ENCODE data around the gene KRTAP12-2.

The KRTAP12-2 gene

GRCh38 chr21:44656868-44657267 lies 9.9 kb downstream of the KRTAP12-2 start:
- Histone ChIP-seq H3K4me1 (ENCODE audit: control insufficient read depth, insufficient read depth, low read length) (peaks cover 18% of the 10 kb centered on the region), H3K9ac (ENCODE audit: low read depth, low read length) (no peak overlapping the region), H3K27ac (ENCODE audit: low read depth, low read length) (no peak overlapping the region), H3K9me3 (ENCODE audit: control insufficient read depth, insufficient read depth, low read length) (no peaks in the 10 kb centered on the region), H3K36me3 (ENCODE audit: control insufficient read depth, insufficient read depth, low read length) (no peaks in the 10 kb centered on the region), H3K27me3 (ENCODE audit: control insufficient read depth, insufficient read depth, low read length) (no peaks in the 10 kb centered on the region), H3K4me3 (ENCODE audit: low read depth, low read length) (no peak overlapping the region)

GRCh38 chr21:44654576-44655175 lies 12.1 kb downstream of the KRTAP12-2 start, which contains the start of gene KRTAP12-4:
Gene KRTAP12-4 (minus strand): TSS chr21:44654659. CDS start chr21:44654614, 45 bp downstream.
- Histone ChIP-seq H3K36me3 (ENCODE audit: control insufficient read depth, insufficient read depth, low read length) (no peaks in the 10 kb centered on the region), H3K27me3 (ENCODE audit: control insufficient read depth, insufficient read depth, low read length) (no peaks in the 10 kb centered on the region), H3K9ac (ENCODE audit: low read depth, low read length) (no peak within 1 kb of the TSS), H3K4me3 (ENCODE audit: low read depth, low read length) (no peak within 1 kb of the TSS), H3K27ac (ENCODE audit: low read depth, low read length) (no peak within 1 kb of the TSS), H3K4me1 (ENCODE audit: control insufficient read depth, insufficient read depth, low read length) (peaks cover 11% of the 10 kb centered on the region), H3K9me3 (ENCODE audit: control insufficient read depth, insufficient read depth, low read length) (no peaks in the 10 kb centered on the region)

- Histone ChIP-seq H3K4me1 (ENCODE audit: control insufficient read depth, insufficient read depth, low read length) (peaks cover 4% of the 10 kb centered on the region), H3K4me3 (ENCODE audit: low read depth, low read length) (no peak overlapping the region), H3K36me3 (ENCODE audit: control insufficient read depth, insufficient read depth, low read length) (no peaks in the 10 kb centered on the region)
Observed at GRCh38 chr21:44653656-44654575, 12.8 kb downstream of the KRTAP12-2 start.

GRCh38 chr21:44653123-44653522 lies 13.6 kb downstream of the KRTAP12-2 start:
- H3K36me3 ChIP-seq (ENCODE audit: control insufficient read depth, insufficient read depth, low read length) = no peaks in the 10 kb centered on the region
- no peak overlapping the region for H3K27ac ChIP-seq (ENCODE audit: low read depth, low read length)
- no peaks in the 10 kb centered on the region for H3K9me3 ChIP-seq (ENCODE audit: control insufficient read depth, insufficient read depth, low read length)
- H3K4me3 ChIP-seq (ENCODE audit: low read depth, low read length) = no peak overlapping the region
- H3K4me1 ChIP-seq (ENCODE audit: control insufficient read depth, insufficient read depth, low read length) = no peaks in the 10 kb centered on the region
- no peaks in the 10 kb centered on the region for H3K27me3 ChIP-seq (ENCODE audit: control insufficient read depth, insufficient read depth, low read length)
- H3K9ac ChIP-seq (ENCODE audit: low read depth, low read length) = no peak overlapping the region

More at GRCh38 chr21:44653656-44654575, 12.8 kb downstream of the KRTAP12-2 start:
- Histone ChIP-seq H3K9ac (ENCODE audit: low read depth, low read length) (no peak overlapping the region), H3K27ac (ENCODE audit: low read depth, low read length) (no peak overlapping the region), H3K27me3 (ENCODE audit: control insufficient read depth, insufficient read depth, low read length) (no peaks in the 10 kb centered on the region), H3K9me3 (ENCODE audit: control insufficient read depth, insufficient read depth, low read length) (no peaks in the 10 kb centered on the region)

GRCh38 chr21:44650973-44651675 lies 15.6 kb downstream of the KRTAP12-2 start:
- no peak overlapping the region for H3K9ac ChIP-seq (ENCODE audit: low read depth, low read length)
- H3K27ac ChIP-seq (ENCODE audit: low read depth, low read length) = no peak overlapping the region
- no peaks in the 10 kb centered on the region; the same call in 1 of the 2 replicates for H3K4me1 ChIP-seq (ENCODE audit: control insufficient read depth, insufficient read depth, low read length)
- no peak overlapping the region for H3K4me3 ChIP-seq (ENCODE audit: low read depth, low read length)
- no peaks in the 10 kb centered on the region for H3K36me3 ChIP-seq (ENCODE audit: control insufficient read depth, insufficient read depth, low read length)
- no peaks in the 10 kb centered on the region for H3K9me3 ChIP-seq (ENCODE audit: control insufficient read depth, insufficient read depth, low read length)
- H3K27me3 ChIP-seq (ENCODE audit: control insufficient read depth, insufficient read depth, low read length) = no peaks in the 10 kb centered on the region

- Histone ChIP-seq H3K9me3 (ENCODE audit: control insufficient read depth, insufficient read depth, low read length) (no peaks in the 10 kb centered on the region), H3K27ac (ENCODE audit: low read depth, low read length) (no peak overlapping the region), H3K4me3 (ENCODE audit: low read depth, low read length) (no peak overlapping the region), H3K36me3 (ENCODE audit: control insufficient read depth, insufficient read depth, low read length) (no peaks in the 10 kb centered on the region), H3K27me3 (ENCODE audit: control insufficient read depth, insufficient read depth, low read length) (no peaks in the 10 kb centered on the region), H3K4me1 (ENCODE audit: control insufficient read depth, insufficient read depth, low read length) (no peaks in the 10 kb centered on the region; the same call in 1 of the 2 replicates), H3K9ac (ENCODE audit: low read depth, low read length) (no peak overlapping the region)
Observed at GRCh38 chr21:44650265-44650972, 16.3 kb downstream of the KRTAP12-2 start.

- Histone ChIP-seq H3K27me3 (ENCODE audit: control insufficient read depth, insufficient read depth, low read length) (no peaks in the 10 kb centered on the region), H3K4me3 (ENCODE audit: low read depth, low read length) (no peak overlapping the region)
Observed at GRCh38 chr21:44649521-44650100, 17.1 kb downstream of the KRTAP12-2 start.

GRCh38 chr21:44648557-44649311 lies 18.0 kb downstream of the KRTAP12-2 start:
- H3K4me1 ChIP-seq (ENCODE audit: control insufficient read depth, insufficient read depth, low read length) = no peaks in the 10 kb centered on the region; the same call in 1 of the 2 replicates
- no peak overlapping the region for H3K4me3 ChIP-seq (ENCODE audit: low read depth, low read length)
- H3K36me3 ChIP-seq (ENCODE audit: control insufficient read depth, insufficient read depth, low read length) = no peaks in the 10 kb centered on the region
- H3K27me3 ChIP-seq (ENCODE audit: control insufficient read depth, insufficient read depth, low read length) = no peaks in the 10 kb centered on the region
- no peaks in the 10 kb centered on the region for H3K9me3 ChIP-seq (ENCODE audit: control insufficient read depth, insufficient read depth, low read length)
- no peak overlapping the region for H3K9ac ChIP-seq (ENCODE audit: low read depth, low read length)
- no peak overlapping the region for H3K27ac ChIP-seq (ENCODE audit: low read depth, low read length)

More at GRCh38 chr21:44649521-44650100, 17.1 kb downstream of the KRTAP12-2 start:
- no peaks in the 10 kb centered on the region for H3K36me3 ChIP-seq (ENCODE audit: control insufficient read depth, insufficient read depth, low read length)
- no peak overlapping the region for H3K27ac ChIP-seq (ENCODE audit: low read depth, low read length)
- no peaks in the 10 kb centered on the region for H3K9me3 ChIP-seq (ENCODE audit: control insufficient read depth, insufficient read depth, low read length)
- H3K4me1 ChIP-seq (ENCODE audit: control insufficient read depth, insufficient read depth, low read length) = no peaks in the 10 kb centered on the region; the same call in 1 of the 2 replicates
- H3K9ac ChIP-seq (ENCODE audit: low read depth, low read length) = no peak overlapping the region

GRCh38 chr21:44647222-44647552 lies 19.5 kb downstream of the KRTAP12-2 start:
- H3K36me3 ChIP-seq (ENCODE audit: control insufficient read depth, insufficient read depth, low read length) = no peaks in the 10 kb centered on the region
- H3K27me3 ChIP-seq (ENCODE audit: control insufficient read depth, insufficient read depth, low read length) = no peaks in the 10 kb centered on the region
- no peak overlapping the region for H3K4me3 ChIP-seq (ENCODE audit: low read depth, low read length)
- H3K4me1 ChIP-seq (ENCODE audit: control insufficient read depth, insufficient read depth, low read length) = no peaks in the 10 kb centered on the region; the same call in 1 of the 2 replicates
- no peak overlapping the region for H3K9ac ChIP-seq (ENCODE audit: low read depth, low read length)
- H3K9me3 ChIP-seq (ENCODE audit: control insufficient read depth, insufficient read depth, low read length) = no peaks in the 10 kb centered on the region
- H3K27ac ChIP-seq (ENCODE audit: low read depth, low read length) = peak overlapping the region; percentile 2

Data from HUES48 (cell line).